Activated effector memory CD4-positive, alpha-beta T cell treated with Interleukin-2 at 50 U/mL for 16 hours (primary cell): ENCODE measurements around the gene GALNTL6.

Experiments
- DNase-seq: peaks from one replicate; pipeline ENCODE4 v3.0.0-alpha.2; 2020

GALNTL6 gene

DNA sequence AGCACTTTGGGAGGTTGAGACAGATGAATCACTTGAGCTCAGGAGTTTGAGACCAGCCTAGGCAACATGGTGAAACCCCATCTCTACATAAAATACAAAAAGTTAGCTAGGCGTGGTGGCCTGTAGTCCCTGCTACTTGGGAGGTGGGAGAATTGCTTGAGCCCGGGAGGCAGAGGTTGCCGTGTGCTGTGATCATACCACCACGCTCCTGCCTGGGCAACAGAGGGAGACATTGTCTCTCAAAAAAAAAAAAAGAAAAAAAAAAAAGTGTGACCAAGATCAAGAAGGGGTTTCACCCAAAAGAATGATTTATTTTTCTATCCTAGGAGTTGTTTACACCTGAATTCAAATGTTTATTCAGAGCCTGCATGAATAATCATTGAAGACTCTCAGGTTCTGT is 783.0 kb downstream of the GALNTL6 start:
- DNase-seq = no peak

DNA sequence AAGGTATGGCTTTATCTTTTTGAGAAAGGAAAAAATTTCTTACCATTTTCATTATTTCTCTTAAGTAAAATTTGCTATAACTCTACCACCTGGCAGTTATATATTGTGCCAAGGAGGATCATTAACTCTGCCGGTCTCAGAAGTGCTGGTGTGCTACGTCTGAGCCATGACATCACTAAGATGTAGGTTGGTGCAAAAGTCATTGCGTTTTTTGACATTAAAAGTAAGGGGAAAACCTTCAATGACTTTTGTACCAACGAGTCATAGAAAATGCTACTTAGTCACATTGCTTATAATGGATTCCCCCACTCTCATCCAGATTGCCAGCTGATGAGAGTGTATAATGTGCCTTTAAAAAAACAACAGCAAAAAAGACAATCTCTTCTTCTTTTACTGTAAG is 786.4 kb downstream of the GALNTL6 start:
- DNase-seq = no peak

DNA sequence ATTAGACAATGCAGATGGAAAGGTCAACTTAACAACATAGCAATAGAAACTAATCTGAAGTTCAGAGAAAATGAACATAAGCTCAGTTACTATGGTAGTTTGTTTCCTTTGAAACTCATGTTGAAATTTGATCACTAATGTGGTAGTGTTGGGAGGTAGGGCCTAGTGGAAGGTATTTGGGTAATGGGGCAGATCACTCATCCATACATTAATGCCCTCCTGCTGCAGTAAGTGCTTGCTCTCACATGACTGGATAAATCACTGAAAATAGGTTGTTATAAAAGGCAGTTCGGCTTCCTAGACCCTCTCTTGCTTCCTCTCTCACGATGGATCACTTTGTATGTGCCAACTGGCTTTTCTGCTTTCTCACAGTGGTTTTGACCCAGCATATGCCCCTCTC is 788.0 kb downstream of the GALNTL6 start:
- DNase-seq = no peak

DNA sequence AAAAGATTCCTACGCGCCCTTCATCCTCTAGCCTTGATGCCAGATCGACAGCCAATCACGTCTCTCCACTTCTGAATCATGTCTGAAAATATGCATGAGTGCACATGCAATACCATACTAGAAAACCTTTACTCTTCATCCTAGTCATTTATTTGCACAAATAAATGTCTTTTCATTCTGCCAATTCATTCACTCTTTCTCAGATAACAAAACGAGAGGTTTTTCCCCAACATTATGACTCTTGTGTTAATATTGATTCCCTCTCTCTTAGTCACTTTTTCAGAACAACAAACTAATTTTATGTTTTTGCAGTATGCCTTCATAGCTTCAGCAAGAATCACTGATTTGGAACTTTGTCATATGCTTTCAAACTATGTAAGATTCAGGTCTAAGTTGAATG is 806.0 kb downstream of the GALNTL6 start:
- DNase-seq = no peak

DNA sequence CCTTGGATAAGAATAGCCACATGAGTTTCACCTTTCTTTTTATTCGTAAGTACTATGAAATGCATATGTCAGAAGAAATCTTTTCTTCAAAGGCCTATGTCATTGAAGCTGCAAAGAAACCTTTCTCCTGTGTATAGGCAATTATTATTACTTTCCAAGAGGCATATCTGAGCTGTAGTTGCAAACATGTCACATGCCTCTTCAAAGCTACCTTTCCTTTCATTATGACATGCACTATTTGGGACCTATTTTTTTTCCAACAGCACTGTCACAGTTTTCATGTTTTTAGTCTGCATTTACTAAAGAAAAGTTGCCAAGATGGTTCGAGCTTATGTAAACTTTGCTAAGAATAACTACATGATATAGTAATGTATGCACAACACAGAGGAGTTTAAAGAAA is 806.6 kb downstream of the GALNTL6 start:
- no peak for DNase-seq

DNA sequence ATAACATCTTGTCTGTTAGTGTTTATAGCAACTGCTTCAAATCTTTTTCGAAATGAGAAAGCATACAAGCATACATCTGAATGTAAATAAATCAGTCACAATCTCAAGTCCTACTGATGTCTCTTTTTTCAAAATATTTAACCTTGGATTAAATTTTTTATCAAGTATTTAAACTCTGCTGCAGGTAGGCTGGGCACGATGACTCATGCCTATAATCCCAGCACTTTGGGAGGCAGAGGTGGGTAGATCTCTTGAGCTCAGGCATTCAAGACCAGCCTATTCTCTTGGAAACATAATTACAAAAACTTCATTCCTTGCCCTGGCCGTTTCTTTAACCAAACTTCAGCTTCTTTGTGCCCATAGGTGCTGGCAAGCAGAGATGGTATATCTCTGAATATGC is 815.1 kb downstream of the GALNTL6 start:
- DNase-seq = no peak

DNA sequence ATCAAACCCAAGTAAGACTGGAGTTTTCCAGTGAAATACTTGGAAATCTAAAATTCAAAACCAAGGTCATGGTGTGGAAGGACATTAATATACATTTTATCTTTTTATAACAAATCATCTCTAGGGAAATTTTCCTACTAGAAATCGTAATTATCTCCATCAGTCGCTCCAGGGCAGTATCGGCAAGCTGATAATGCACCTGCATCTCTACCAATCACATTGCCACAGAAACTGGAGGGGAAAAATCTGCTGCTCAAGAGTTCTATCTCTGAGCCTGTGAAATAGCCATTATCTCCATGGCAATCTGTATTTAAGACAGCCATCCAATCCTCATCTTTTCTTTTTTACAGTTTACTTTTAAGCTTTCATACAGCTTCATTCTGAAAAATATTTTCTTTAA is 817.1 kb downstream of the GALNTL6 start:
- DNase-seq = no peak

DNA sequence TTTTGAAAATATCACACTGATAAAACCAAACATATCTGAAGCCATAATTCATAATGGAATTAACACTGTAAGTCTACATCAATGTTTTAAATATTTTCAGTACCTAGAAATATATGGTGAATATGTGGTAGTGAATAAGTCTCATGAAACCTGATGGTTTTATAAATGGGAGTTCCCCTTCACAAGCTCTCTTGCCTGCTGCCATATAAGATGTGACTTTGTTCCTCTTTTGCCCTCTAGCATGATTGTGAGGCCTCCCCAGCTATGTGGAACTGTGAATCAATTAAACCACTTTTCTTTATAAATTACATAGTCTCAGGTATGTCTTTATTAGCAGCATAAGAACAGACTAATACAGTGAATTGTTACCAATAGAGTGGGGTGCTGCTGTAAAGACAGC is 818.6 kb downstream of the GALNTL6 start:
- DNase-seq = no peak

DNA sequence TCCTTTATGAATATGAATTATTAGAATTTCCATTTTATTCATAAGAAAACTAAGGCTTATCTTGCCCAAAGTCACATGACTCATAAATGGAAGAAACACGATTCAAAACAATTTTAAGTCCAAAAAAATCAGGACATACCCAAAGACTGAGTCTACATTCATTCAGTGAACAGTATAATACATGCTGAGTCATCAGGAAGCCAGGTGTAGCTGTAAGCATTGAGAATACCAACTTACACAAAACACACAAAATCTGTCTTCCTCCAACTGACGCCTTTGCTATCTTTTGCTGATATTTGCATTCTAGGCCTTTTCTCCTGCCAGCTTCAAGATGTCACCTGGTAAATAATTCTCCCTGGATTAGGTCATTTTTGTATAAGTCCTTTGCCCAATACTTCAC is 835.3 kb downstream of the GALNTL6 start:
- DNase-seq = no peak

DNA sequence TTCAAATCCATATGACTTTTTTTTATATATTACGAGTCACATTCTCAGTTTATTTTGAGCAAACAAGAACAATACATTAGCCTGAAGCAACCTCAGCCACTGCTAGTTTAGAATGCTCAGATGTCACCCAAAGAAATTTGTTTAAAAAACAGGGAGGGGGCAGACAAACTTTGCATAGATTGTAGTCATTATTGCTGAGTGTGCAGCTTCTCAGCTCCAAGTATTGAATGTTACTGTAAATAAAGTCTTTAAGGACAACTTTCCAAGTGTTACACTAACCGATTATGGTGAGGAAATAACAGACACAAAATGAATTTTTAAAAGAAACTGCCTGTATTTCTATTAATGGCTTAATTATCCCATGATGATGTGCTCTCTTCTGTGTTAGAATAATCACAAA is 835.9 kb downstream of the GALNTL6 start:
- no peak for DNase-seq

DNA sequence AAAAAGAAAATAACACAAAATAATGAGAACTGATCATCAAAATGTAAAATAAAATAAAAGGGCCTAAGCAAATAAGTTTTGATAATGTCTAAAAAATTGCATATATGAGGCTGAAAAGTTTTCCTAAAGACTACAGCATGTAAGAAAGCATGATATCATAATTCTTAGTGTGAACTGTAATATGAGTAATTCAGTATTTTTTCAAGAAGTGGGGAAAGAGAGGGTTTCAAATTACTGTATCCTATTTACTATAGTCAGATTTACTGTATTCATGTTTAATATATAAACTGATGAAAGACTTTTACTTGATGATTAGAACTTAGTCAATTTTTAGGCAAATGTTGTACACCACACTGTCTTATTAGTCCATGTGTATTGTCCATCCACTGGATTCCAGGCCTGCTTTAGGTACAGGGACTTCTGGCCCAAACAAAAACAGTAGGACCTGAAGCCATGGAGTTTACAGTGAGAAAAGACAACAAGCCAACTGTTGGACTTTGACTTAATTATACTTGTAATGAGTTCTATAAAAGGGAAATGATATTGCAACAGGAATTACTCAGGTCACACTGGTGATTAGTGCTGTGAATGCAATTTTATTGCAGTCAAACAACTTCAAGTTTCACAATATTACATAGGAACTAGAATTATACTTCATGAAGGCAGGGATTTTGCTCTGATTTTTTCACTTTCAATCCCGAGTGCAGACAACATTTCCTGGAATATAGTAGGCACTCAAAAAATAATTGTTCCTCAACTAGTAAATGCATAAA is 837.7 kb downstream of the GALNTL6 start:
- no peak for DNase-seq

DNA sequence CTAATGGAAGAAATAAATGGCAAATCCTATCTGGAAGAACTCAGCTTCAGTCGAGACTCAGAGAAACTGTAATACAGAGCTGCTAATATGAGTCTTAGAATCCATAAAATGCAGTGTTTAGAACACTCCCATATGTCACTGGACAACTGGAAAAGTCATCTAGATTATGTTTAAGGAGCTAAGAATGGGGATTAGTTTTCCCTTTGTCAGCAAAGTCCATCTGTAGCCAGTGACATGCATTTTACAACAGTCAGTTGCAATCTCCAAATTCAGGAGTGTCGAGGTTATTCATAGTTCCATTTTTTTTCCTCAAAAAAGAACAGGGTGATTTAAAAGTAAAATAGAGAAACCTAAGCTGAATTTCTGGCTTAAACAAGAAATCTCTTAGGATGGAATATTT is 838.8 kb downstream of the GALNTL6 start:
- no peak for DNase-seq

DNA sequence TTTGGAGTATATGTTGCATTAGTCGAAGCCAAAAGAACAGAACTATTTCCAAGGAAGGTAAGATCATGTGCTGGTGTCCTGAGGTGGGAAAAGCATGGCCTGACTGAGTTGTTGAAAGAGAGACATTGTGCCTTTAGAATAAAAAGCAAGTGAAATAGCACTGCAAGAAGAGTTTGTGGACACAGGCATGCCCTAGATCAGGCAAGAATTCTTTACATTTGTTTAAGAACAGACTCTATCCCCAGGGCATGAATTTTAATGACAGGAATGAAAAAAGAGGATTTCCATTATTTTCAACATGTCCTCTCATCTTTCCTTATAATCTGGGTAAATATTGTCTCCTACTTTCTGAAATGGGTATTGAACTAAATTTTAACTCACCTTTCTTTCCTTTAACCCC is 839.2 kb downstream of the GALNTL6 start:
- no peak for DNase-seq

DNA sequence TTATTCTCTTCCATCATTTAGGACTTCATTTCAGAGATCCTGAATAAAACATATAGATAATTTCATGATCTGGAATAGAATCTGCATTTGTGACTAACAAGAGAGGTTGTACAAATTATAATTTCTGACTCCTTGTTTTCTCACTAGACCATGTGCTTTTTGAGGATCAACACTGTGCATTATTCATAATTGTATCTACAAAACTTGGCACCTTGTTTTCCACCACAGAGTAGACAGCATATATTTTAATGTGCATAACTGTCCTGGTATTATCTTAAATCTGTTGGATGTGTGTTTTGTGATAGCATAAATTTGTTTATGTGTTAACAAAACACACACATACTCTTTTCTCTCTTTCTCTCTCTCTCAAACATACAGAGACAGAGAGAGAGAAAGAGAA is 840.5 kb downstream of the GALNTL6 start:
- DNase-seq = no peak

DNA sequence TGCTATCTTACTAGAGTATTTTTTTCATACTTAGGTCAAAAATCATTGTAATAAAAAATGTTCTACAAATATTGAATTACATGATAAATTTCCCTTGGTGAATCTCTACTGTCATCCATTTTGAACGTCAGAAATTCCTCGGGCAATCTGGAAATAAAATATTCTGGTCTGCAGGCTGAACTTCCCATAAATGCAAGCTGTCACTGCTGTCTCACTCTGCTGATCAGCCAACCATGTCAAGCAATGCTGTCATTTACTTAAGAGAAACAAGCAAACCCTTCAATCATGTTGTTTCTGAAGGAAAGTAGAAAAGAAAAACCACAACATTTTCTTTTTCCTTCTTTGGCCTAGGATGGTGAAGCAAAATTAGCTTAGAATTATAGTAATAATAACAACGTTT is 841.3 kb downstream of the GALNTL6 start:
- no peak for DNase-seq

DNA sequence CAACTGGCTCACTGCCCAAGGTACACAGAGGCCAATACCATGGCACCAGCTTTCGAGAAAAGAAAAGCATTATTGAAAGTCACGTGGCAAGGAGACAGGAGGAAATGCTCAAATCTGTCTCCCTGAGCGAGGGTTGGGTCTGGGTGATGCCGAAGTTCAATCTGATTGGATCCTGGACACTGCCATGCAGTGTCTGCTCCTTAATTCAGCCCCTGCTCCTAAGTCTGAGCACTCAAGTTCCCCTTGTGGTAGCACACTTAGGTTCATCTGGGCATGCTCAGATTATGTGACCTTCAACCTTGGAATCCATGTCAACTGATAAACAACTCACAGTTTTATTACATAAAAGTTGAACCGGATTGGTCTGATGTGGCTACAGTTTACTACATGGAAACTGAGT is 842.9 kb downstream of the GALNTL6 start:
- DNase-seq = no peak

DNA sequence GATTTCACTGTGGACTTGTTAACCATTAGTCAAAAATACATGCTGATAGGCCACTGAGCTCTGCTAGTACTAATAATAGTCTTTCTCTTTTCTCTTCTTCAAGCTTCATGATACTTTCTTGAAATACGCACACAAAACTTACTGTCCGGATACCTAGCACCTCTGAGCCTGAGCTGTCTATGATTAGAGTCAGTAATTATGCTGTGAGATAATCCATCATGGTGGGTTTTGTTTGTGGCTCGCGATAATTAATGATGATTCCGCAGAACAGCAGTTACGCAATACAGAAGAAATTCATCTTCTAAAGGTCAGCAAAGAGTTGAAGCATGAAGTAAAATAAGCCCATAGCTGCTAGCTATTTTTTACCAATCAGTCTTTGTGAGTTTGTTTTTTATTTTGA is 843.9 kb downstream of the GALNTL6 start:
- no peak for DNase-seq

DNA sequence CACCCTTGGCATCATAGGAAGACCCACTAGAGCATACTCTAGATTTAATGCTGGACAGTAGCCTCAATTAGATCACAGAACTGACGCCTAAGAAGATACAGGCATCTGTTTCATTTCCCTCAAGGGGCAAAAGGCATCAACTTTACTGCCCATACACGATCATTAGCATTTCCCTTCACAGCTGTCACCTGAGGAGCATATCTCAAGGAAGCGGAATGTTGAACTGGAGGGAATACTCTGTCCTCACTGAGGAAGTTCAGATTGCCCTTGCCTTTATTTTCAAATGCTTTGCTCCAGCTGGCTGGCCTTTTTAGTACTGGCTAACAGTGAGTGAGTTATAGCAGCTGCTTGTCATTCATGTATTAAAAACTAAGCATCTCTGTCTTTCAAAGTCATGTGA is 847.0 kb downstream of the GALNTL6 start:
- DNase-seq = no peak

DNA sequence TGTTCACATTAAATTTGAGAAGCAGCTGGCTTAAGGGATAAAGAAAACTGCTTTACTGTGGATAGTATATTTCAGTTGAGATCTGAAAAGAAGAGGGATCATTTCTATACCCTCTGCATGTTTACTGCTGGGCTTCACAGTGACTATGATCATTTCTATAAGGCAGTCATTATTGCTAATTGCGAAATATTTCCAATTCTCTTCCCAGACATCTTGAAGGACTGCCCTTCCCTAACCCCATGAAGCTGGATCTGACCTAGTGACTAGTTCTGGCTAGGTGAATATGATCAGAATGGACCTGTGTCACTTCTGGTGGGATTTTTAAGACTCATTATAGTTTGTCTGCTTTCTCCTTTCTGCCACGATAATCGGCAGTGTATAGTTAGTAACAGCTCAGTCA is 848.9 kb downstream of the GALNTL6 start:
- DNase-seq = no peak

DNA sequence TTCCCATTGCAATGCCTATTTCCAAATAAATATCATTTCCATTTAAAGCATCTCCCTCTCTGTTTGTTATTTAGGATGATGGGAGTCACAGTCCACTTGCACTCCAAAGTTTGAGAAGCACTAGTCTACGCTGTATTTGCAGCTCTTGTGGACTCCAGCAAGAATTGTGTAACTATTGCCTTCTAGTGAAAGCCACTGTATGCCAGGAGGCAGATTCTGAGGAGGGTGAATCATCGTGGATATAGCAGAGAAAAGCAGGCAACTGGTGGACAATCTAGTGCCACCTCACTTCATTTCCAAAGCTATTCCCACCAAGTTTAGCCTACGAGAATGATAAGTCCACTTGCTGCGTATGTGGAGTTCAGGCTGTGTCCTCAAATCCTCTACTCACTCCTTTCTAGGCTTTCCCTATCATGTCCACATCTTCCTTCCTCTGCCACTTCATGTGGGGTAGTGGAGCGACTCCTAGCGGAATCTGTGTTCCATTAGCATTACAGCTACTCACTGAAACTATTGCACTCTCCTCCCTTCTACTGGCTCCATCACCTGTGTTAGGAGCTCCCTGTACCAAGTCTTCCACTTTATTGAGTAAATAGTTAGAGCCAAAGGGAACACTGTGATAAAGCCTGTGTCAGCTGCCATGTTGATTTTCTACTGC is 853.6 kb downstream of the GALNTL6 start:
- DNase-seq = no peak

DNA sequence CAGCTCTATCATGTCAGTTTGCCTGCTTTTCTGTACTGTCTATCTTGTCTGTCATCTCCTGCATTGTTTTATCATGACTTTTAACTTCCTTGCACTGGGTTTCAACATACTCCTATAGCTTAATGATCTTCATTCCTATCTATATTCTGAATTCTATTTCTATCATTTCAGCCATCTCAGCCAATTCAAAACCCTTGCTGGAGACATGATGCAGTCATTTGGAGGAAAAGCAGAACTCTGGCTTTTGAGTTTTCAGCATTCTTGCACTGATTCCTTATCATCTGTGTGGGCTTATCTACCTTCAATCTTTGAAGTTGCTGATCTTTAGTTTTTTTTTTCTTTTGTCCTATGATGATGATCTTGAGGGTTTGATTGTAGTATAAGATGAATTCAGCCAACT is 861.6 kb downstream of the GALNTL6 start:
- DNase-seq = no peak

DNA sequence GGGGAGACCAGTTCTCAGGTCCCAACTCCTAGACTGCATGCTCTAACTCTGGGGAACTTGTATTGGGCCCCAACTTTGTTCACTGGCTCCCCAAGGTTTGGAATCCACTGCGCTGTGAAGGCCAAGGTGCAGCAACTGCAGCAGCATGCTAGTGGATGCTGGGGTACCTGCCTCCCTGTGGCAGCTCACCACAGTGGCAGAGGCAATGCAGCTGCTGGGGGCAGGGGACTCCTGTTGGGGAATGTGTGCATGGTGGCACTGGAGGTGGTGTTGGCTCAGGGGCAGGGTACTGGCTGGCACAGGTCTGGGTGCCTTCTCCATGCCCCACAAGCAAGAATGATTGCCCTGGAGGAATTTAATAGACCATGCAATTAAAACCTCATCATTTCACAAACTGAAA is 862.0 kb downstream of the GALNTL6 start:
- no peak for DNase-seq

DNA sequence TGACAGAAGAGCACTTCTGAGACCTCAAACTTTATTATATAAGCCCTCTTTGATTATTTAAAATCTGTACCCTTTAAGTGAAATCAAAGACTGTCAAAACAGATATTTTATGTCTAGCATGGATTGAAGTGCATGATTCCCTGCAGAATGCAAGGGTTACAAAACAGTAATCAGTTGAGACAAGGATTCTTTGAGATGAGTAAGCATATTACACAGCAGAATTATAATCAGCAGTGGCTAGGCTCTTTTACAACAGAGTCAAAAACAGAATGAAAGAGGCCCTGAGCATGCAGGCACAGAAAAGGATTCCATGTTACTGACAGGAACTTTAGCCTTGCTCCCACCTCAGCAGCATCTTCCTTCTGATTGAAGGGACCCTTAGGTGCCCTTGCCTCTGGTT is 867.5 kb downstream of the GALNTL6 start:
- DNase-seq = no peak

DNA sequence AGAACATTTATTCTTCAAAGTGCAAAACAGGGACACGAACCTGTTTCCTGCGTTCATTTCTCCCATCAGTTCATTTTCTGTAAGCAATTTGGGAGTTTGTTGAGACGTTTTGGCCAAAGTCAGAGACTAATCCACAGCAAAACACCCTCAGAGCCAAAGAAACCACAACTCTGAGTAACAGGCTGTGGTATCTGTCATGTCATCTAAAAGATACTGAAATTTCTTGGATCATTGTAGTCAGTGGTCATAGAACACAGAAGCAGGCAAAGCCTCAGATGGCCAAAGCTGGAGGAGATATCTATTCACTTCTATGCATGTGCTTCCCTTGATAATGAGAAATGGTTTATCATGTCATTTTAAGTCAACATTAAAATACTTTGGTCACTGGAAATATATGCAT is 869.8 kb downstream of the GALNTL6 start:
- no peak for DNase-seq

DNA sequence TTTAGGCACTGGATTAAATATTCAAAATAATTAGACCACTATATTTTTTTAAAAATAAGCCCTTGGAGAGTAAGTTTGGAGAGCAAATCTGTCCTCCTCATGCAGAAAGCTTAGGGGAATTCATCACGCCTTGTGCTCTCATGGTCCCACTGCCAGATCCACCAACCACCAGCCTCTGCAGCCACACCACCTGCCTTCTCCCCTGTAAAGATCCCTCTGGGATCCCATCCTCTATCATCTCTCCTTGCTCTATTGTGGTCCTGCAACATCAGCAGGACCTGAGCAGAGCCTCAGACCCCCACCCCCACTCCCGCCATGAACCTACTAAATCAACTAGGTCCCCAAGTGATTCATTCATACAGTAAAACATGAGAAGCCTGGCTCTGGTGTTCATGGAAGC is 872.8 kb downstream of the GALNTL6 start:
- DNase-seq = no peak
